NOMO-1 treated with dmso at 0.1 percent for 144 hours (cell line): ENCODE measurements around the gene AGL.
"Not testable (repeated sequence)": the region's sequence is repeated elsewhere in the genome, so short reads cannot be mapped to it uniquely, and the experiment has no call there.

Experiments
- DNase-seq: peaks from one replicate; lab custom pipeline; 2025; ENCODE audit not compliant: unreplicated experiment; lab: John Stamatoyannopoulos, UW

The AGL gene

DNA sequence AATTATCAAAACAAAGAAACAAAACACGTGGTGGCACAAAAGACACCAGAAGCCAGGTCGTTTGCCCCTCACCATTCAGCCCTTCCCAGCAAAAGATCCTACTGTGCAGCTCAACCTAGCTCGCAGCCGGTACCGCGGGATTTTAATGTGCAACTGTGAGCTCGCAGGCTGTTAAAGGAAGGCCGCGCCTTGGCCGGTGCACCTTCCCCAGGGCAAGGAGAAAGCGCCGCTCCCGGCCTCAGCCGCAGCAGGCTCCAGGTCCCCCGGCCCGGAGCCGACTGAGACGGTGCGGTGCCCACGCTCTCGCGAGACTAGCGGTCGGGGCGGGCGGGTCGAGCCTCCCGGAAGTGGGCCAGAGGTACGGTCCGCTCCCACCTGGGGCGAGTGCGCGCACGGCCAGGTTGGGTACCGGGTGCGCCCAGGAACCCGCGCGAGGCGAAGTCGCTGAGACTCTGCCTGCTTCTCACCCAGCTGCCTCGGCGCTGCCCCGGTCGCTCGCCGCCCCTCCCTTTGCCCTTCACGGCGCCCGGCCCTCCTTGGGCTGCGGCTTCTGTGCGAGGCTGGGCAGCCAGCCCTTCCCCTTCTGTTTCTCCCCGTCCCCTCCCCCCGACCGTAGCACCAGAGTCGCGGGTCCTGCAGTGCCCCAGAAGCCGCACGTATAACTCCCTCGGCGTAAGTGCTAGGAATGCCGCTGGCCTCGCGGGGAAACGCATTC lies at the start of gene AGL:
TSS of gene AGL (plus strand) at position 618 of the 715 bp plus-strand sequence. CDS start 682 bp downstream, outside the sequence.
- DNase-seq: peak; percentile 73

DNA sequence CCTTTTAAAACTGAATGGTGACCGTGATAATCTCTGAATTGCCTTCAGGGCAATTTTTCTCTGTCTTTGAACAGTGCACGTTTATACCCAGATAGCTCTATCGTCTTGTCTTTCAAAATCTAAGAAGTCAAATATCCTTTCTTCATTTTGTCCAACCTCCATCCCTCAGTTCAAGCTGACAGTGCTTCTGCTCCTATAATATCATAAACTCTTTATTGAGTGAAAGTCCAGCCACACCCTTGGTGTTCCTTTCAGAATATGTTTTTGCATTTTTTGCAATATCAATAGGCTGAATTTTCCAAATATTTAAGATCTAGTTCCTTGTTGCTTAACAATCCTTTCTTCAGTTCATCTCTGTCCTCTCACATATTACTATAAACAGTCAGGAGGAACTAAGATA lies 48.6 kb upstream of the AGL start:
- DNase-seq: no peak

DNA sequence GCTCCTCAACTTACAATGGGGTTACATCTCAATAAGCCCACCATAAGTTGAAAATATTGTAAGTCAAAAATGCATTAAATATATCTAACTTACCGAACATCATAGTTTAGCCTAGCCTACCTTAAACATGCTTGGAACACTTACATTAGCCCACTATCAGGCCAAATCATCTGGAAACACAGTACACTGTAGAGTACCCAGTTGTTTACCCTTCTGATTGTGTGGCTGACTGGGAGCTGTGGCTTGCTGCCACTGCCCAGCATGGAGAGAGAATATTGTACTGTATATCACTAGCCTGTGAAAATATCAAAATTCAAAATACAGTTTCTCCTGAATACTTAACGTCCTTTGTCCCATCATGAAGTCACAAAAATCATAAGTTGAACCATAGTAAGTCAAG lies 43.3 kb upstream of the AGL start:
- DNase-seq: no peak

GRCh38 chr1:99808391-99809115 lies 41.6 kb upstream of the AGL start:
- DNase-seq: peak; percentile 53

DNA sequence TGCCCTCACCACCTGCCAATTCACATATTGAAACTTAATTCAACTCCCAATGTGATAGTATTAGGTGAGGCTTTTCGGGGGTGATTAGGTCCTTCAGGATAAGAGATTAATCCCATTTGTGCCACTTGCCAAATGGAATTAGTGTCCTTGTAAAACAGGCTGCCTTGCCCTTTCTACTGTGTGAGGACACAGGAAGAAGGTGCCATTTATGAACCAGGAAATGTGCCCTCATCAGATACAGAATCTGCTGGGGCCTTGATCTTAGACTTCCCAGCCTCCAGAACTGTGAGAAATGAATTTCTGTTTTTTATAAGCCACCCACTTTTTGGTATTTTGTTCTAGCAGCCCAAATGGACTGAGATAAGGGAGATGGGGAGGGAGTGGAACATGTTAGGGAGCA lies 39.1 kb upstream of the AGL start:
- DNase-seq: no peak

DNA sequence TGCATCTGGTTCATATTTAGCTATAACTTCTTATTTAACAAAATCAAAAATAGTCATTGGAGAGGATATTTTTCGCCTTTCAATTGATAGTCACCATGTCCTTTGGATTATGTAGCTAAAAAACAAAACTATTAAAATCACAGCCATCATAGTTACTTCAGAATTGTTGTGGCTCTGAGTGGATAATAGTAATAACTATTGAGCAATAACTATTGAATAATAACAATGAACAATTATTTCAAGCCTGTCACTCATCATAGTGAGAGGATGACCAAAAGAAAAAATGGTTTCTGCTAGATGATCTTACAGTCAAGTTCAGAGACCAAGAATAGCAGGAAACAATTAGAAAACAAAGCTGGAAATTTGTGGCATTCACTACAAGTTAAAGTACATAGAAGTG lies 38.4 kb upstream of the AGL start:
- DNase-seq: no peak

DNA sequence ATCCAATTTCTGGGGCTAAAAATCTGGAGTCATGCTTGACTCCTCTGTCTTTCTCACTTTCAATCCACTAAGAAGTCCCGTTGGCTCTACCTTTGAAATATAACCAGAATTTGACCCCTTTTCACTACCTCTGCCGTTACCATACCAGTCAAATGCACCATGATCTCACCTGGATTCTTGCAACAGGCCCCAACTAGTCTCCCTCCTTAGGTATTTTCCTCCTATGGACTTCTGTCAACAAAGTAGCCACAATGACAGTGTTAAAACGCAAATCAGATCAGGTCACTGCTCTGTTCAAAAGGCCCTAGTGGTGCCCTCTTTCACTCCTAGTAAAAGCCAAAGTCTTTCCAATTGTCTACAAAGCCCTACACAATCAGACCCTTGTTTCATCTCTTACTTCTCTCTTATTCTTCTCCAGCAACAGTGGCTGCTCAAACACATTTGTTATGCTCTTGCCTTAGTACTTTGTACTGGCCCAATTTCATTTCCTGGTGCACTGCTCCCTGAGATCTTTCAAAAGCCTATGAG lies 35.7 kb upstream of the AGL start:
- DNase-seq: no peak

- no peak for DNase-seq
Observed at GRCh38 chr1:99816656-99817055, 33.5 kb upstream of the AGL start.

GRCh38 chr1:99818063-99818699 lies 32.0 kb upstream of the AGL start:
- no peak for DNase-seq

DNA sequence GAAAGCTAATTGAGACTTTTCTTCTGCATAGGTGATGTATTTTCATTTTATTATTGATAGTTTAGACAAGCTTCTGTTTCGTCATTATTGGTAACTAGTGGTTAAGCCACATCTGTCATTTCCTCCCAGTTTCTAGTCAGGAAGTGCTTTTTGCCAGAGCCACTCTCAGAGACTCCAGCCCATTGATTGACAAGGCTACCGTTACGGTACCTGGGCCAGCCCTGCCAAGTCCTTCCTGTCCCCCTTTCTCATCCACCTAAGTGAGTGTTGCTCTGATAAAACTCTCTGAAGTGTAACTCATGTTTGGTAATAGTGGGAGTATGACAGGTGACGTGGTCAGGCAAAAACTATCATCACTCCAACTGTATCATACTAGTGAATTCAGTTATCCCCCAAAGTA lies 29.6 kb upstream of the AGL start:
- DNase-seq: no peak

- DNase-seq: no peak
Observed at GRCh38 chr1:99825098-99825497, 25.1 kb upstream of the AGL start.

DNA sequence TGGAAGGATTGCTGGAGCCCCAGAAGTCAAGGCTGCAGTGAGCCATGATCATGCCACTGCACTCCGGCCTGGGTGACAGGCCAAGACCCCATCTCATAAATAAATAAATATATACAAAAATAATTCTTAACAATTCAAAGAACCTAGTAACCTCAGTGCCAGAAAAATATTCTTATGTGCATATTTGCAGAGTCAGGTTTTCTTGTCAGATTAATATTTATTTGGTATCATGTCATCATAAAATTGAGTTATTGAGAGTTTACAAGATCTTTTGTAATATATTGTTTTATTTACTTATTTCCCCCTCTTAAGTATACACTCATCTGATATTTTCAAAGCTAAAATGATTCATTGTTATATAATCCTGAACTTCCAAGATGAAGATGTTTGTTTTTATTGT lies 24.5 kb upstream of the AGL start:
- no peak for DNase-seq

DNA sequence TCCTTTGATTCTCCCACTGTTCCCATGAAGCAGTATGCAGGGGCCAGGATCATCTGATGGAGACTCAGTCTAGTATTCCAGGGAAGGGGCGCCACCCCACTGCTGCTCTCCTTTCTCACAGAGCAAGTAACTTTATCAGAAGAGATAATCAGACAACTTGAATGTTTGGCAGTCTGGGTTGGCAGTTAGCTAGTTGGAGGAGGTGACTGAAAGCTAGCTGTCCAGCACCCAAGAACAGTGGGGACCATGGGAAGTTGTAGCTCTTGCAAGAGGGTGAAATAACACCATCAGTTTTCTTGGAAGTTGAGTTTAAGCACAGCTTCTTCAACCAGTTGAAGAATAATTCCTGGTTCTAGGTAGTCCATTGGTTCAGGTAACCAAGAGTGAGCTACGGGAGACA lies 22.2 kb upstream of the AGL start:
- no peak for DNase-seq

DNA sequence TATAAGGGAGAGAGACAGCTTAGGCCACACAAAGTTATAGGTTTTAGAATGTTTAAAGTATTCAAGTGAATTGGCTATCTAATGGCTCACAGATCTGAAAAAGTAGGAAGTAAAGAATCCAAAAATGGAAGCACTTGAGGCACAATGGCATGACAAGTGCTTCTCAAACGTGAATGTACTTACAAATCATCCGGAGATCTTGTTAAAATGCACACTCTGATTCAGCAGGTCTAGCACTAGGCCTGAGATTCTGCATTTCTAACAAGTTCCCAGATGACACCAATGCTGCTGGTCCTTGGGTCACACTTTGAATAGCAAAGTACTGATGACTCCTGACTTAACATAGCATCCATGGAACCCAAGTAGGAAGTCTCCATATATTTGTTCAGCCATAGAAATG lies 20.9 kb upstream of the AGL start:
- DNase-seq: no peak

DNA sequence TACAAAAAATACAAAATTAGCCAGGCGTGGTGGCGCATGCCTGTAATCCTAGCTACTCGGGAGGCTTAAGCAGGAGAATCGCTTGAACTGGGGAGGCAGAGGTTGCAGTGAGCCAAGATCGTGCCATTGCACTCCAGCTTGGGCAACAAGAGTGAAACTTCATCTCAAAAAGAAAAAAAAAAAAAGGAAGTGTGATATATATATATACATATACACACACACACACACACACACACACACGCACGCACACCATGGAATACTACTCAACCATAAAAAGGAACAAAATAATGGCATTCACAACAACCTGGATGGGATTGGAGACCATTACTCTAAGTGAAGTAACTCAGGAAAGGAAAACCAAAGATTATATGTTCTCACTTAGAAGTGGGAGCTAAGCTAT lies 16.2 kb upstream of the AGL start:
- DNase-seq: not testable (repeated sequence)

- not testable (repeated sequence) for DNase-seq
Observed at GRCh38 chr1:99836171-99837103, 13.7 kb upstream of the AGL start.

GRCh38 chr1:99840353-99840752 lies 9.8 kb upstream of the AGL start:
- DNase-seq: not testable (repeated sequence)

GRCh38 chr1:99843760-99844159 lies 6.4 kb upstream of the AGL start:
- no peak for DNase-seq

DNA sequence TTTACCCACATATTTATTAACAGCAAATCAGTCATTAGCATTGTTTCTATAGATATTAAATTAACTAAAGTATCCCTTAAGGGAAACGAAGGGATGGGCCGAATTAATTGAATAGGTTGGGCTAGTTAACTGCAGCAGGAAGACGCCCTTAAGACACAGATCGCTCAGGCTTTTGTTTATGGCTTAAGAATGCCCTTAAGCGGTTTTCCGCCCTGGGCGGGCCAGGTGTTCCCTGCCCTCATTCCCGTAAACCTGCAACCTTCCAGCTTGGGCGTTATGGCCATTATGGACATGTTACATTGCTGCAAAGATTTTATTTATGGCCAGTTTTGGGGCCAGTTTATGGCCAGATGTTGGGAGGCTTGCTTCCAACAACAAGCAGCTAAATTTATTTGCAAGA lies 5.0 kb upstream of the AGL start:
- not testable (repeated sequence) for DNase-seq

DNA sequence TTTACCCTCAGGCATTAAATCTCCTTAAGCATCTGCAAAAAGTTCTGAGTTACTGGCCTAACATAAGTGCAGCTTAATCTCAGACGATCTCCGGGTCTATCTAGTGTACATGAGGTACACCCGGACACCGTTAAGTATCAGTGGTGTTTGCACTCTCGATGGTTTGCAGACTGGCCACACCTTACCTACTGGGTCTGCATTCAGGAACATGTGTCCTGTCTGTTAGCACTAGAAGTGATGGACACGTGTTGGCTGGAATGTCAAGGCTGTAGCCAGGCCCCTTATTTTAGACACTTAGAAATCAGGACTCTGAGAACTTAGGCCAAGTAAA lies 783 bp upstream of the AGL start:
- DNase-seq: no peak
